Muscle of leg (tissue), 11 donors: Measurements from ENCODE around the gene DERA. TPM values are rescaled to one million over a fixed set of nuclear protein-coding genes. Genes with fewer than 3 reads are reported as not detected.
A peak's percentile ranks its signal among the peaks of the same experiment; 100 is the strongest.

Experiments used
- DNase-seq: peaks from one replicate; pipeline ENCODE4 v3.0.0; 2013
- H3K27ac ChIP-seq: one replicate; pipeline ENCODE4 v1.5.1; 2013; ENCODE audit warnings: mild to moderate bottlenecking, low read length, control low read depth
- H3K27me3 ChIP-seq: one replicate; pipeline ENCODE4 v1.6.1; 2013; ENCODE audit warnings: low read length; ENCODE audit not compliant: control insufficient read depth, insufficient read depth
- H3K36me3 ChIP-seq: one replicate; pipeline ENCODE4 v1.6.1; 2013; ENCODE audit warnings: low read length; ENCODE audit not compliant: control insufficient read depth, insufficient read depth
- H3K4me1 ChIP-seq: one replicate; pipeline ENCODE4 v1.6.1; 2013; ENCODE audit warnings: low read length; ENCODE audit not compliant: control insufficient read depth, insufficient read depth
- H3K4me3 ChIP-seq: one replicate; pipeline ENCODE4 v1.5.1; 2013; ENCODE audit warnings: low read length, control low read depth
- H3K9me3 ChIP-seq: replicated peaks from 2 replicates; pipeline ENCODE4 v1.6.1; 2013; ENCODE audit warnings: low read depth, low read length; ENCODE audit not compliant: control insufficient read depth
- WGBS: methylation state at CpG from one replicate; pipeline ENCODE4 v1.1.5; 2013; ENCODE audit warnings: missing lambda C conversion rate; ENCODE audit not compliant: insufficient coverage; 5-methylcytosine and 5-hydroxymethylcytosine counted together
- polyA plus RNA-seq, 8 donors: library from polyadenylated mRNA; unstranded; fragments of 120-200 nt; gene quantifications; one replicate each; pipeline versions ENCODE4 v1.2.1 to v1.2.3, GENCODE V29; 2013; ENCODE audit warnings: inconsistent platforms in 1 of 8, low replicate concordance in 1 of 8; ENCODE audit not compliant: insufficient read length in 8 of 8, insufficient read depth in 1 of 8
- total RNA-seq: library from RNA; stranded (reverse); fragments of 120-200 nt; gene quantifications from one replicate; pipeline ENCODE4 v1.2.4, GENCODE V29; 2013

DERA gene
- total and polyA plus RNA-seq, 9 donors = 25.6 to 35.0 (median 30.4) TPM

GRCh38 chr12:15879413-15879812, 31.7 kb upstream of the DERA start:
- H3K36me3 ChIP-seq = peaks cover 2% of the 10 kb centered on the region
- 63% methylated on average over 1 of the region's 3 CpGs for WGBS
- DNase-seq = no peak
- H3K4me3 ChIP-seq = no peak overlapping the region
- no peaks in the 10 kb centered on the region for H3K9me3 ChIP-seq
- H3K27me3 ChIP-seq = no peaks in the 10 kb centered on the region
- H3K27ac ChIP-seq = no peak overlapping the region
- peaks cover 4% of the 10 kb centered on the region for H3K4me1 ChIP-seq

DNA sequence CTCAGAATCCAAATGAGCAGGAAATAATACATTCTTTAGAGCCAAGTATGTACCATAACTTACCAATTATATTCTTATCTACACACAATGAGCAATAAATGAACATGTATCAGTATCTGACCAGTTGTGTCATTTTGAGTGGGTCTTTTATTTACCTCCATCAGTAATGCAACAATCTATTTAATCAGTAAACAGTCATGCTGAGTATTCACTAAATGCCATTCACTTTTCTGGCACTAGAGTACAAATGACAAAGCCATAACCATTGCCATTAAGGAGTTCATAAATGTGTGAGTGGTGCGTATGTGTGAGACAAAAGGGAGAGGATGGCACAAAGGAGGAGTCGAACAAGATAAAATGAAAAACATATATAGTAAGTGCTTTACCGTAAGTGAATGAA, 30.4 kb upstream of the DERA start:
- Histone ChIP-seq H3K4me3 (no peak overlapping the region), H3K27me3 (no peaks in the 10 kb centered on the region), H3K9me3 (no peaks in the 10 kb centered on the region), H3K36me3 (peaks cover 6% of the 10 kb centered on the region), H3K27ac (no peak overlapping the region), H3K4me1 (peaks cover 5% of the 10 kb centered on the region)
- 100% methylated on average over 1 of the region's 3 CpGs for WGBS
- no peak for DNase-seq

GRCh38 chr12:15882118-15882971, 28.8 kb upstream of the DERA start, which contains the start of gene STRAP:
STRAP (plus strand) TSS chr12:15882387; CDS start chr12:15882708, 321 bp downstream.
- 0% methylated on average over 56 of the region's 63 CpGs for WGBS
- H3K4me3 ChIP-seq = peak within 1 kb of the TSS; percentile 90
- H3K4me1 ChIP-seq = peaks cover 5% of the 10 kb centered on the region
- no peaks in the 10 kb centered on the region for H3K9me3 ChIP-seq
- peak within 1 kb of the TSS; percentile 100 for H3K27ac ChIP-seq
- peaks cover 13% of the 10 kb centered on the region for H3K36me3 ChIP-seq
- peak; percentile 99 for DNase-seq
- no peaks in the 10 kb centered on the region for H3K27me3 ChIP-seq

DNA sequence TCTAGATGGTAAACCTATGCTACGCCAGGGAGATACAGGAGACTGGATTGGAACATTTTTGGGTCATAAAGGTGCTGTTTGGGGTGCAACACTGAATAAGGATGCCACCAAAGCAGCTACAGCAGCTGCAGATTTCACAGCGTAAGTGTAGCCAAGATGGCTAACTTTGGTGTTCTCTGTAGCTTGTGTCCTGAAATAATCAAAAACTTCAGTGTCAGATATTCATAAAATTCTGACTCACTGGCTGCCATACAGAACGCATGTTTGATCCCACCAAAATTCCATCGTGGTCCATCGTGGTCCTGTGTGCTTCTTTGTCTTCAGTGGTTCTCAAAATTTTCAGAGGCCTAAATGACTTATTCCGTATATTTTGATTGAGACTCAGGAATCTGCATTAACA, 27.6 kb upstream of the DERA start:
- H3K9me3 ChIP-seq = no peaks in the 10 kb centered on the region
- H3K27ac ChIP-seq = peak overlapping the region; percentile 23
- H3K27me3 ChIP-seq = no peaks in the 10 kb centered on the region
- peaks cover 13% of the 10 kb centered on the region for H3K36me3 ChIP-seq
- no peak for DNase-seq
- WGBS = 52% methylated on average over 5 of the region's 6 CpGs
- H3K4me3 ChIP-seq = peak overlapping the region; percentile 90
- H3K4me1 ChIP-seq = peaks cover 5% of the 10 kb centered on the region

DNA sequence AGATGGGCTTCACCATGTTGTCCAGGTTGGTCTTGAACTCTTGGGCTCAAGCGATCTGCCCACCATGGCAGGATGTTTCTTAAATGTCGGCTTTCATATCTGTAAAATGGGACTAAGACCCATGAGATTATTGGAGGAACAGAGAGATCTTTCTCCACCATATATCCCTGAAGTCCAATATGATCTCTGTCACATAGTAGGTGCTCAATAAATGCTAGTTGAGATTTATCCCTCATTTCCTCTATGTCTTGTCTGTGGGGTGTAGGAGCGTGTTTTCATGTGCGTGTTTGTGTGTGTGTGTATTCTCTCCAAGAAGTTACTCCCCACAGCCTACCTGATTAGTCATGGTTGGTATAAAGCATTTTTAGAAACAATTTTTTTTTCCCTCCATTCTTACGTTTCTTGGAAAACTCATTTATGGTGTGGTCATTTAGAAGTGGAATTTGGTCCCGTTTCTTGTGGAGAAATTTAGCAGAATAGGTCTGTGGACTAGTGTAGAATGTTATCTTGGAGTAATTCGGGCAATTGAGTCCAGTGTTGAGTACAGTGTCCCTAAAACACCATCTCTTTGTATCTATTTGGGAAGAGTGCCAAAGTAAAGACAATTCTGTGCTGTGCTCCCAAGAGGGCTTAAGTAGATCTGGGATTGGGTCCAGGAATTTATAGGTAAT, 24.6 kb upstream of the DERA start:
- H3K9me3 ChIP-seq = no peaks in the 10 kb centered on the region
- peaks cover 5% of the 10 kb centered on the region for H3K4me1 ChIP-seq
- H3K36me3 ChIP-seq = peaks cover 17% of the 10 kb centered on the region
- no peaks in the 10 kb centered on the region for H3K27me3 ChIP-seq
- H3K4me3 ChIP-seq = no peak overlapping the region
- H3K27ac ChIP-seq = no peak overlapping the region
- DNase-seq = no peak
- WGBS = no CpG with 5 or more reads among the region's 7 CpGs

GRCh38 chr12:15887043-15887817, 23.9 kb upstream of the DERA start:
- DNase-seq = no peak
- H3K36me3 ChIP-seq = peaks cover 19% of the 10 kb centered on the region
- H3K27ac ChIP-seq = no peak overlapping the region
- 87% methylated on average over 3 of the region's 5 CpGs for whole genome bisulfite sequencing
- H3K4me1 ChIP-seq = peaks cover 5% of the 10 kb centered on the region
- no peaks in the 10 kb centered on the region for H3K27me3 ChIP-seq
- H3K9me3 ChIP-seq = no peaks in the 10 kb centered on the region
- no peak overlapping the region for H3K4me3 ChIP-seq

DNA sequence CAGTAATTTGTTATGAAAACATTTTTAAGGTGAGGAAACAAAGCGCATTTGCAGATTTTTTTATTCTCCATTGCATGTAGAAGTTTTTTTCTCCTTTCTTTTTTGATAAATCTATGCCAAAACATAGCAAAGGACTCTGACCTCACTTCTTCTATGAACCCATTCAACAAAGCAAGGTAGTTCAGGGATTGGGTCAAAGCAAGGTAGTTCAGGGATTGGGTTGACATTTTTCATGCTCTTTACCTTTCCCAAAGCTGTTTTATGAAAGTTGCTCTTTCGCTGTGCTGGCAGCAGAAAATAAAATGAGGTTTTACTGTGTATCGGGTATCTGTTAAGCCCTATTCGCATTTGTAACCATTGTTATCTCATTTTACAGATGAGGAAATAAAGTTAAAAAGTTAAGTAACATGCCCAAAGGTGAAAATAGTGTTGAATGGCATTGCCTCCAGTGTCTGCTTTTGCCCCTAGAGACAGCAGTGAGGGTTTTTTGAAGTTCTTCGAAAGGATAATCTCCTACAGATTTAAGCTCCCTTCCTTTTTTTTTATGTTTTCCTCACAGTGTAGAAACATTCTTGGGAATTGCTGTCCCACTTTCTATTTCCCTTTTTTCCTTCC, 18.4 kb upstream of the DERA start:
- H3K27ac ChIP-seq = no peak overlapping the region
- no peaks in the 10 kb centered on the region for H3K4me1 ChIP-seq
- DNase-seq = no peak
- no peaks in the 10 kb centered on the region for H3K27me3 ChIP-seq
- peaks cover 27% of the 10 kb centered on the region for H3K36me3 ChIP-seq
- WGBS = no CpG with 5 or more reads among the region's 5 CpGs
- no peak overlapping the region for H3K4me3 ChIP-seq
- no peaks in the 10 kb centered on the region for H3K9me3 ChIP-seq

DNA sequence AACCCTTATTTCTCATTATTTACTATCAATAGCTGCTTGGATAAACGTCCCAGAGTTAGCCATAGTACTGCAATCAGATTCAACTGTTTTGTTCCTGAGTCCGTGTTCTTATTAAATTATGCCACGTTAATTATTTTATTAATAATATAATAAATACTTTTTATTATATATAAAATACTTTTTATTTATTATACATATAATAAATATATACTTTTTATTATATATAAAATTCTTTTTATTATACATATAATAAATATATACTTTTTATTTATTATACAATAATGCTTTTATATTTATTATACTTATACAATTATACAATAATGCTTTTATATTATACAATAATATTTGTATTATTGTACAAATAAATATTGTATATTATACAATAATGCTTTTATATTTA, 17.9 kb upstream of the DERA start:
- no CpG with 5 or more reads among the region's 3 CpGs for WGBS
- H3K36me3 ChIP-seq = peaks cover 27% of the 10 kb centered on the region

DNA sequence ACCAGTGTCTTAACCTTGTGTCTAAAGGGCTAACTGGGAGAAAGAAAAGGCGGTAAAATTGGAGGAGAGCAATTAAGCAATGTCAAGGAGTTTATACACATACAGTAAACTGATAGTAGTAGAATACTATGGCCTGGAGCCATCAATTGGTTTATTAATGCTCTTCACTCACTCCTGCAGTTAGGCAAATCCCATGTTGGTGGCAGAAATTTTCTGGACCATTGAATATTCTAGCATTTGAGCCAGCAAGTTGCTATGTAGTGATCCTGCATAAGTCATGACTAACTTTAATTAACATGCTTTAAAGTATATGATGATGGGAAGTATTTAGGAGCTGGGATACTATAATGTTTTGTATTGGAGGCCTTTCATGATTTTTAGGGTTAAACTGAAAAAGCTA, 14.3 kb upstream of the DERA start:
- no CpG with 5 or more reads among the region's 1 CpG for WGBS
- Histone ChIP-seq H3K4me1 (no peaks in the 10 kb centered on the region), H3K36me3 (peaks cover 33% of the 10 kb centered on the region), H3K4me3 (no peak overlapping the region), H3K27ac (no peak overlapping the region), H3K9me3 (no peaks in the 10 kb centered on the region), H3K27me3 (no peaks in the 10 kb centered on the region)
- no peak for DNase-seq

More for the DNA sequence above, 17.9 kb upstream of the DERA start:
- Histone ChIP-seq H3K4me3 (no peak overlapping the region), H3K27me3 (no peaks in the 10 kb centered on the region), H3K9me3 (no peaks in the 10 kb centered on the region), H3K27ac (no peak overlapping the region), H3K4me1 (no peaks in the 10 kb centered on the region)
- DNase-seq = no peak
